HAP-1 (cell line): ENCODE data around the gene MAGEA11.
"Not testable (repeated sequence)": the region's sequence is repeated elsewhere in the genome, so short reads cannot be mapped to it uniquely, and the experiment has no call there.

Experiments used
- DNase-seq, 2 experiments: peaks; one replicate each; pipeline ENCODE4 v3.0.0-alpha.2; 2016 to 2020; ENCODE audit warnings: low spot score in 2 of 2
- H3K27me3 ChIP-seq: fragments of 250-450 bp; sonication (Bioruptor Pico); 2 replicates; pipeline ENCODE4 v1.5.1; 2020; ENCODE audit warnings: low read depth, mild to moderate bottlenecking, moderate library complexity
- H3K36me3 ChIP-seq: fragments of 250-450 bp; sonication (Bioruptor Pico); replicated peaks from 2 replicates; pipeline ENCODE4 v1.5.1; 2020; ENCODE audit warnings: mild to moderate bottlenecking
- H3K4me1 ChIP-seq: fragments of 250-450 bp; sonication (Bioruptor Pico); 2 replicates; pipeline ENCODE4 v1.5.1; 2020; ENCODE audit warnings: mild to moderate bottlenecking
- H3K4me3 ChIP-seq: fragments of 250-450 bp; sonication (Bioruptor Pico); 2 replicates; pipeline ENCODE4 v1.5.1; 2020; ENCODE audit warnings: mild to moderate bottlenecking, moderate library complexity
- H3K9me3 ChIP-seq: fragments of 250-450 bp; sonication (Bioruptor Pico); 2 replicates; pipeline ENCODE4 v1.5.1; 2020; ENCODE audit warnings: mild to moderate bottlenecking, moderate library complexity
- in situ Hi-C: fragments of 300-500 bp; cut with MboI; formaldehyde crosslinking; loops from 3 replicates; pipeline ENCODE4 v1.14.3; 2020; ENCODE audit warnings: low sequenced_read_pairs, inconsistent platforms, mixed read lengths

Gene MAGEA11

GRCh38 chrX:149742269-149742668 is 30.4 kb downstream of the MAGEA11 start:
- H3K36me3 ChIP-seq, H3K27me3 ChIP-seq, in situ Hi-C loops, H3K9me3 ChIP-seq, DNase-seq, H3K4me1 ChIP-seq, H3K4me3 ChIP-seq: not testable (repeated sequence)

GRCh38 chrX:149746390-149747007 is 34.6 kb downstream of the MAGEA11 start:
- H3K9me3 ChIP-seq, in situ Hi-C loops, H3K4me1 ChIP-seq, H3K4me3 ChIP-seq, H3K27me3 ChIP-seq, H3K36me3 ChIP-seq, DNase-seq: not testable (repeated sequence)

GRCh38 chrX:149757206-149758067 is 45.6 kb downstream of the MAGEA11 start:
- Histone ChIP-seq H3K27me3 (peaks cover 18% of the 10 kb centered on the region), H3K4me3 (no peak overlapping the region), H3K4me1 (no peaks in the 10 kb centered on the region), H3K9me3 (no peaks in the 10 kb centered on the region), H3K36me3 (no peaks in the 10 kb centered on the region)
- in situ Hi-C loops, result no loop called here
- no peak for DNase-seq

- Histone ChIP-seq H3K4me1 (no peaks in the 10 kb centered on the region), H3K4me3 (no peak overlapping the region), H3K27me3 (peaks cover 13% of the 10 kb centered on the region), H3K36me3 (no peaks in the 10 kb centered on the region), H3K9me3 (no peaks in the 10 kb centered on the region)
- no peak for DNase-seq
- in situ Hi-C loops, result no loop called here
Observed at GRCh38 chrX:149758068-149758714, 46.3 kb downstream of the MAGEA11 start.

- H3K36me3 ChIP-seq, H3K4me1 ChIP-seq, H3K9me3 ChIP-seq, DNase-seq, in situ Hi-C loops, H3K4me3 ChIP-seq: not testable (repeated sequence)
- H3K27me3 ChIP-seq, result peaks cover 12% of the 10 kb centered on the region; the same call in 1 of the 2 replicates
Observed at GRCh38 chrX:149758715-149759078, 46.8 kb downstream of the MAGEA11 start.

- Histone ChIP-seq H3K36me3 (no peaks in the 10 kb centered on the region), H3K27me3 (peaks cover 3% of the 10 kb centered on the region; the same call in 1 of the 2 replicates), H3K9me3 (no peaks in the 10 kb centered on the region), H3K4me1 (no peaks in the 10 kb centered on the region), H3K4me3 (no peak overlapping the region)
- in situ Hi-C loops, result no loop called here
- no peak for DNase-seq
Observed at GRCh38 chrX:149759824-149760223, 48.0 kb downstream of the MAGEA11 start.

GRCh38 chrX:149760965-149761364 is 49.1 kb downstream of the MAGEA11 start:
- Histone ChIP-seq H3K4me3 (no peak overlapping the region), H3K9me3 (no peaks in the 10 kb centered on the region), H3K27me3 (peaks cover 4% of the 10 kb centered on the region; the same call in 1 of the 2 replicates), H3K4me1 (no peaks in the 10 kb centered on the region), H3K36me3 (no peaks in the 10 kb centered on the region)
- in situ Hi-C loops, result no loop called here
- DNase-seq, result no peak

- H3K36me3 ChIP-seq, H3K27me3 ChIP-seq, in situ Hi-C loops, H3K4me1 ChIP-seq, DNase-seq, H3K9me3 ChIP-seq, H3K4me3 ChIP-seq: not testable (repeated sequence)
Observed at GRCh38 chrX:149761858-149762674, 50.2 kb downstream of the MAGEA11 start.

GRCh38 chrX:149762696-149763614 is 51.1 kb downstream of the MAGEA11 start:
- H3K9me3 ChIP-seq, result no peaks in the 10 kb centered on the region
- no peak for DNase-seq
- in situ Hi-C loops, result no loop called here
- no peaks in the 10 kb centered on the region for H3K4me1 ChIP-seq
- H3K36me3 ChIP-seq, result no peaks in the 10 kb centered on the region
- H3K4me3 ChIP-seq, result no peak overlapping the region
- H3K27me3 ChIP-seq, result peaks cover 4% of the 10 kb centered on the region; the same call in 1 of the 2 replicates
